K562 treated with DMSO at 1 percent for 48 hours (cell line): ENCODE measurements around the gene IZUMO1. TPM values are rescaled to one million over a fixed set of nuclear protein-coding genes. Genes with fewer than 3 reads are reported as not detected.

Experiments
- total RNA-seq: library from RNA; unstranded; fragments of 300-600 nt; gene quantifications from 2 replicates; pipeline ENCODE4 v1.2.3, GENCODE V29; 2022; ENCODE audit warnings: low replicate concordance; ENCODE audit errors: extremely low read depth

IZUMO1 gene
- total RNA-seq: not detected in 2 replicates

GRCh38 chr19:48746738-48747575, at the start of gene IZUMO1:
TSS of gene IZUMO1 (minus strand) at chr19:48746909. CDS start at chr19:48745859, 1,050 bp downstream.

GRCh38 chr19:48755084-48755641, 8.5 kb upstream of the IZUMO1 start, which contains the start of gene FGF21:
TSS of gene FGF21 (plus strand) at chr19:48755524. CDS start at chr19:48756237, 713 bp downstream.

GRCh38 chr19:48752496-48753365, 6.0 kb upstream of the IZUMO1 start, which contains the start of gene FUT1:
TSS of gene FUT1 (minus strand) at chr19:48752641. CDS start at chr19:48751281, 1,360 bp downstream.

GRCh38 chr19:48740164-48740972, 6.3 kb downstream of the IZUMO1 start, which contains the start of gene RASIP1:
TSS of gene RASIP1 (minus strand) at chr19:48740610. CDS start at chr19:48740282, 328 bp downstream.

GRCh38 chr19:48719263-48720171, 27.2 kb downstream of the IZUMO1 start, which contains the start of gene MAMSTR:
TSS of gene MAMSTR (minus strand) at chr19:48719725. CDS start at chr19:48719031, 694 bp downstream.

GRCh38 chr19:48695743-48696352, 50.9 kb downstream of the IZUMO1 start, which contains the start of gene FUT2:
TSS of gene FUT2 (plus strand) at chr19:48695971. CDS start at chr19:48702957, 6,986 bp downstream.

Other genes starting within 250 kb of the IZUMO1 start
- gene LMTK3, start 235.1 kb downstream of the IZUMO1 start, total RNA-seq: not detected in 2 replicates
- gene SULT2B1, start 194.7 kb downstream of the IZUMO1 start, total RNA-seq: not detected in 2 replicates
- not detected in 2 replicates for gene SPACA4, start 140.2 kb downstream of the IZUMO1 start, total RNA-seq
- gene FAM83E, start 131.8 kb downstream of the IZUMO1 start, total RNA-seq: not detected in 2 replicates
- 1,825 and 4,740 TPM in 2 replicates for gene RPL18, start 127.7 kb downstream of the IZUMO1 start, total RNA-seq
- gene SPHK2, start 127.4 kb downstream of the IZUMO1 start, total RNA-seq: not detected in 2 replicates
- not detected in 2 replicates for gene DBP, start 109.5 kb downstream of the IZUMO1 start, total RNA-seq
- not detected in 2 replicates for gene CA11, start 100.7 kb downstream of the IZUMO1 start, total RNA-seq
- gene NTN5, start 73.9 kb downstream of the IZUMO1 start, total RNA-seq: not detected in 2 replicates
- gene FUT2, start 50.9 kb downstream of the IZUMO1 start, total RNA-seq: not detected in 2 replicates
- gene MAMSTR, start 27.2 kb downstream of the IZUMO1 start, total RNA-seq: not detected in 2 replicates
- gene RASIP1, start 6.3 kb downstream of the IZUMO1 start, total RNA-seq: not detected in 2 replicates
- not detected in 2 replicates for gene FUT1, start 5.7 kb upstream of the IZUMO1 start, total RNA-seq
- gene FGF21, start 8.6 kb upstream of the IZUMO1 start, total RNA-seq: not detected in 2 replicates
- gene BCAT2, start 64.1 kb upstream of the IZUMO1 start, total RNA-seq: not detected in 2 replicates
- gene HSD17B14, start 89.6 kb upstream of the IZUMO1 start, total RNA-seq: not detected in 2 replicates
- gene PLEKHA4, start 121.7 kb upstream of the IZUMO1 start, total RNA-seq: not detected in 2 replicates
- gene PPP1R15A, start 125.5 kb upstream of the IZUMO1 start, total RNA-seq: not detected in 2 replicates
- not detected in 2 replicates for gene TULP2, start 151.8 kb upstream of the IZUMO1 start, total RNA-seq
- gene NUCB1, start 153.4 kb upstream of the IZUMO1 start, total RNA-seq: 924 and 1,522 TPM in 2 replicates
- not detected in 2 replicates for gene DHDH, start 186.8 kb upstream of the IZUMO1 start, total RNA-seq
- not detected in 2 replicates for gene BAX, start 208.0 kb upstream of the IZUMO1 start, total RNA-seq
- gene FTL, start 218.4 kb upstream of the IZUMO1 start, total RNA-seq: 5,393 and 6,511 TPM in 2 replicates
- gene GYS1, start 246.4 kb upstream of the IZUMO1 start, total RNA-seq: 109 TPM in 1 of 2 replicates, not detected in the other
- not detected in 2 replicates for gene RUVBL2, start 247.0 kb upstream of the IZUMO1 start, total RNA-seq